ENCODE results near the gene TMEM87B.

GRCh38 chr2:112032689-112033465, 22.2 kb upstream of the TMEM87B start:
- no peak for TF ChIP-seq POLR2AphosphoS5 (IDR thresholded peaks at IDR 0.05)
- TF ChIP-seq POLR2A (IDR thresholded peaks at IDR 0.05), result no peak
- TF ChIP-seq CTCF (IDR thresholded peaks at IDR 0.05), result no peak
